Activated CD8-positive, alpha-beta memory T cell treated with anti-CD3 and anti-CD28 coated beads, Interleukin-2, amount 50 U/mL, for 24 hours (primary cell): ENCODE measurements around the gene TKT.

Source experiments
- DNase-seq: peaks from one replicate; pipeline ENCODE4 v3.0.0-alpha.2; 2020; ENCODE audit errors: extremely low read depth

TKT gene

DNA sequence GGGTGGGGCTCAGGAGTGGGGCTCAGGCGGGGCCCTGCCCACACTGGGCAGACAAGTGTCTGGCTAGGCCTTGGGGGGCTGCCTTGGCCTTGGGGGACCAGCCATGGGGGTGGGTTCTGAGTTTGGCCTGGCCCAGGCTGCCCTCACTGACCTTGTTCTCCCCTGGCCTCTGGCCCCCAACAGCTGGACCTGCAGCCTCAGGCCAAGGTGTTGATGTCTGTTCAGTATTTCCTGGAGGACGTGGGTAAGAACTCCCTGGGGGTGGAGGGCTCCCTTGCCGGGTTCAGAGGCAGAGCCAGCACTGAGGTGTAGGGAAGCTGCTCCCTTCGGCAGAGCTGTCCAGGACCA lies 74.8 kb downstream of the TKT start:
- no peak for DNase-seq

DNA sequence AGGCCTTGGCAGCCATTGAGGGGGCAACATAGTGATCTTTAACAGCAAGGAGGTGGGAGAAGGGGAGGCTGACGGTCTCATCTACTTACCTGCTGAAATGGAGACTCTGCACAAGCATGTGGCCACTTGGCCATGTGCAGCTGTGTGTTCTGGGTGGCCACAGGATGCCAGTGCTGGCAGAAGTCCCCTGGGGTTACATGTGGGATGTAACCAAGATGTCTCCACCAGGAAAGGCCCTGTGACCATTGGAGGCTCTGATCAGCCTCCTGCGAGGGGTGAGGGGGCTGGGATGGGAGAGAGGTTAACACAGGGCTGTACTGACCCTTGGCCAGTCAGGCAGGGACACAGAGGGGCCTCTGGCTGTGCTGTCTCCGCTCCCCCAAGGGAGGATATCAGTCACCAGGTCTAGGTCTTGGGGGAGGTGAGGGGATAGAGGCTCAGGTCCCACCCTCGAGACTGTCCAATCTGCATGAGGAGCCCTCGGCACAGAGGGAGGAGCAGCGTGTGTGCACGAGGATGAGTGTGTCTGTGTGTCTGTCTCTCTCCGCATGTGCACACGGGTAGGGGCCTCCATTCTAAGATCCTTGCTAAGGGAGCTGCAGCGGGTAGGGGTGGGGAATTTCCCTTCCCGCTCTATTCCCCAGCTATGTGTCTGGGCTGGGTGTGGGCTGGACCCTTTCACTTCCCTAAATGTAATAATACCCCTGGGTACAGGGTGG lies 75.4 kb downstream of the TKT start:
- no peak for DNase-seq

GRCh38 chr3:53179580-53179979 lies 76.2 kb downstream of the TKT start:
- DNase-seq, result no peak

- DNase-seq, result no peak
Measured at GRCh38 chr3:53178246-53178645, 77.6 kb downstream of the TKT start.

GRCh38 chr3:53175613-53176540 lies 79.9 kb downstream of the TKT start:
- no peak for DNase-seq
